Daoy (cell line): Measurements from ENCODE around the gene PRPF4. TPM values are rescaled to one million over a fixed set of nuclear protein-coding genes. Genes with fewer than 3 reads are reported as not detected.
"Not testable (repeated sequence)": the region's sequence is repeated elsewhere in the genome, so short reads cannot be mapped to it uniquely, and the experiment has no call there.

Experiments used
- DNase-seq: peaks from one replicate; pipeline ENCODE4 v3.0.0-alpha.2; 2015; ENCODE audit warnings: low read depth
- total RNA-seq: library from RNA; depleted of rRNA; stranded (reverse); fragments of >200 nt; shearing (Covaris generic); gene quantifications from 2 replicates; pipeline ENCODE4 v1.2.3, GENCODE V29; 2014

PRPF4 gene
- total RNA-seq, 1 experiment from 2014 or later = 116 TPM

GRCh38 chr9:113267911-113268566 is 7.4 kb upstream of the PRPF4 start:
- no peak for DNase-seq

- DNase-seq = no peak
These were observed 6.1 kb upstream of the PRPF4 start for GRCh38 chr9:113269355-113269754.

- no peak for DNase-seq
These were observed 5.6 kb upstream of the PRPF4 start for GRCh38 chr9:113269871-113270270.

DNA sequence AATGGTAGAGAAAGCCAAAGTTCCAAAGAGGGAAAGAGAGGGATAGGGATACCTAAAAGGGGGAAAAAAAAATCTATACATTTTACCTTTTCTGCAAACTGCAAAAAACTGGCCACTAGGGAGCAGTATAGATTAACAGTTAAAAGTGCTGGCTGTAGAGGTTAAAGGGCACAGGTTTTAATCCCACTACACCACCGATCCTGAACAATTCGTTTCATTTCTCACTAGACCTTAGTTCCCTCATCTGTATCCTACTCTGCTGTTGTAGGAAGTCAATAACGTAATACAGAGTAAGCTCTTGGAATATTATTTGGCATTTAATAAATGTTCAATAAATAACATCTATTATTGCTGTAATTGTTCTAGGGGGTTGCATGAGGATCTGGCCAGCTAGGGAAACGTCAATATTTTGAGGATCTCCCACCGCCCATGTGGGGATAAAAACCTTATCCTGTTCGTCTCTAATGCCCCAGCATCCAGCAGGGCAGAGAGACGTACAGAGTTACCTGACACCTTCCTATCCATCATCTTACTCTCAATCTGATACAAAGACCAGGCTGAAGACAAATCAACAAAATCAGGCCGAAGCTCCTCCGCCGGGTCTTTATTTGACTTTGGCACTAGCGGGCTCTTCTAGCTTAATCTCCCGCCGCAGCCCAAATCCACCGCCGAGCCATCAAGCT is 843 bp upstream of the PRPF4 start:
- peak; percentile 64 for DNase-seq

- no peak for DNase-seq
These were observed 3.4 kb downstream of the PRPF4 start for GRCh38 chr9:113278840-113279239.

DNA sequence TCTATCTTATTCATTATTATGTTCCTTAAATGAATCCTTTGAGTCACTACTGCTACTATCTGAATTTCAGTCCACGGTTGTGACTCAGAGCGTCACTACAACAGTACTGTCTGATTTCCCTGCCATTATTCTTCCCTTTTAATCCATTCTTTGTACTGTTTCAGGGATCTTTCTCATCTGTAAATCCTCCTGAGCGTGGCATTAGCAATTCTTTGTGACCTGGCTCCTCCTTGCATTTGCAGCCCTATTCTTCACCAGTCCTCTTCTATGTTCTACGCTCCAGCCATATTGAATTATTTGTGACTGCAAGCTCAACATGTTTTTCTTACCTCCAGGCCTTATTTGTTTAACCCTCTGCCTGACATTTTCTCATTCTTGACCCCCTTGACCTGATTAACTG is 5.9 kb downstream of the PRPF4 start:
- DNase-seq = no peak

- DNase-seq = no peak
These were observed 13.6 kb downstream of the PRPF4 start for GRCh38 chr9:113289091-113289490.

DNA sequence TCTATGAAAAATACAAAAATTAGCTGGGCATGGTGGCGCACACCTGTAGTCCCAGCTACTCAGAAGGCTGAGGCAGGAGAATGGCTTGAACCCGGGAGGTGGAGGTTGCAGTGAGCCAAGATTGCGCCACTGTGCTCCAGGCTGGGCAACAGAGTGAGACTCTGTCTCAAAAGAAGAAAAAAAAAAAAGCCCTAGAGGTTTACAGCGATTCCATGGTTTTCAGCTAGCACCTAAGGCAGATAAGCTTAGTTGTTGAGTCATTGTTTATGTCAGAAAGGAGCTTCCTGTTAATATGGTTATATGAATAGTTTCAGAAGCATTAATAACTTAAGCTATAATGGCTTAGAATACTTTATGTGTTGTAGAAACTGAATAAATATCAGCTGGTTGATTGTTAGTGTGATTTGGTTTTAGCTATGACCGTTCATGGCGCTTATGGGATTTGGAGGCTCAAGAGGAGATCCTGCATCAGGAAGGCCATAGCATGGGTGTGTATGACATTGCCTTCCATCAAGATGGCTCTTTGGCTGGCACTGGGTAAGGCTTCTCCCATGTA is 14.7 kb downstream of the PRPF4 start:
- no peak for DNase-seq

DNA sequence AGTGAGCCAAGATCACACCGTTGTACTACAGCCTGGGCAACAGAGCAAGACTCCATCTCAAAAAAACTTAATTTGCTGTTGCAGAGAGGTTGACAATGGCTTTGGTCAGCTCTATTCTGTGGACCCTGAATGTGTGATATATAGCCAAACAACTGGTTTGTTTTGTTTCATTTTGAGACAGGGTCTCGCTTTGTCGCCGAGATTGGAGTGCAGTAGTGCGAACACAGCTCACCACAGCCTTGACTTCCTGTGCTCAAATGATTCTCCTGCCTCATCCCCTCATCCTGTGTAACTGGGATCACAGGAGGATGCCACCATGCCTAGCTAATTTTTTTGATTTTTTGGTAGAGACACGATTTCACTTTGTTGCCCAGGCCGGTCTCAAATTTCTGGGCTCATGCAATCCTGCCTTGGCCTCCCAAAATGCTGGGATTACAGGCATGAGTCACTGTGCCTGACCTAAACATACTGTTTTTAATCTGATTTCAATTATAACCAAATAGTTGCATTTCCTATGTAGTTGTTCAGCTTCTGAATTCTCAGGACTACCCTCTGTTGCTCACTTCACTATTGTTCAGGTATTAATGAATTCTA is 17.9 kb downstream of the PRPF4 start:
- no peak for DNase-seq

- not testable (repeated sequence) for DNase-seq
These were observed 20.8 kb downstream of the PRPF4 start for GRCh38 chr9:113296247-113296646.

DNA sequence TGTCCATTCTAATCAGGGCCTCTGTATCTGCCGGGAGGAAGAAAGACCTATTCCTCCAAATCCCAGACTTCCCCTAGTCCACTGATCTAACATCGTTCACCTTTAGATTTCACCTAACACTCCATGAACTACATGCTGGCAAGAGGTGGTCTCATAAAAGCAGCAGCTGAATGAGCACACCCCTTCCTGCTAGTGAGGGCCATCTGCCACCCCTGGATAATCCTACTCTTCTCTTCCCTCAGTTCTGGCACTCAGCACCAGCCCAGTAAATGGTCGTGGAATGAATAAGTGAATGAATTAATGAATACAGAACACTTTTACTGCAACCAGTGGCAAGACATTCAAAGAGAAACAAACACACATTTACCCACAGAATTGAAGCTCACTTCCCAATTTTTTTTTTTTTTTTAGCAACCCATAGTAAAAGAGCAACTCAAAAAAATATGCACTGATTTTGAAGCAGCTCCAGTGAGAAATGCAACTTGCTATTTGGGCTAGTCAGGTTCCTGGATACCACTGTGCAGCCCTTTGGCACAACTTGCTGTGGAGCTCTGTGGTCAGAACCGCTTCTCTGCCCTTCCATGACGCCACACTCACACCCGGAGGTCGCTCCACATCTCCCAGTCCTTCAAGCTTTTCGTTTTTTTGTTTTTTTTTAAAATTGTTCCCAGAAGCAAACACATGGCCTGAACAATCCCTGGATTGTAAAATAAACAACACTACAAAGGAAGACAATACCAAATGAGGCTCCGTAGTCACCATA is 21.5 kb downstream of the PRPF4 start:
- DNase-seq = no peak

- DNase-seq = no peak
These were observed 22.9 kb downstream of the PRPF4 start for GRCh38 chr9:113298311-113298710.

DNA sequence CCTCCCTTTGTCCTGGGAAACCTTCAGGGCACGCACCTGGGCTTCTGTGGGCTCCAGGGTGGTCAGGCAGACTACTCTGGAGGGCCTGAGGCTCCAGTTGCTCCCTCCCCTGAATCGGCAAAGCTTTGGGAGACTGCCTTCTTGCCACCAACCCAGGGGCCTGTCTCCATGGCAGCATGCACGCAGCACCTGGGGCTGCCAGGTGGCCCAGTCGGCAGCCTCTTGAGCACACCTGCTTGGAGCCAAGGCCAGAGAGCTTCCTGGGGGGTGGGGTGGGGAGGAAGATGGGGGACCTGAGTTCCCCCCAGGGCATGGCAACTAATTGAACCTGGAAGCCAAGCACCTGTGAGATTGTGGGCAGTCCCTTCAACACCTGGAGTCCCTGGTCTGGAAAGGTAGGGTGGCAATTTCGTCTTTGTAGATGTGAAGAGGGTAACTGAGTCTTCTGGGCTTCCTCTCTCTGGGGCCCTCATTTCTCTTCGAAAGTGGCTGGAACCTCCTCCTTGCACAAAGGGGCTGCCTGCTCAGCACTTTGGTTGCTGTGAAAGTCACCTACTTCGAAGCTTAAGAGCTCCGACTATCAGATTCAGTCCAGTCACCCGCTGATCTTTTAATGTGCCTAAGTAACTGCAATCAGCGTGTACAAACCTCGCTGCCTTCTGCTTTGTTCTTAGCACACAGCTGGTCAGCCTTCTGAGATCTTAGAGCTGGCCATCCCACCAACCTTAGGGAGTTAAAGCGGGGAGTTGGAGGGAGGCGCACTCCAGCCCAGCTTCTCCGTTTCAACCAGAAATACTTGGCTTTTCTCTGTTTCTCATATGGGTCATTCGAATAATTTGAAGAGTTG is 23.7 kb downstream of the PRPF4 start:
- no peak for DNase-seq

GRCh38 chr9:113299800-113300292 is 24.4 kb downstream of the PRPF4 start:
- peak; percentile 58 for DNase-seq

GRCh38 chr9:113301548-113301947 is 26.1 kb downstream of the PRPF4 start:
- DNase-seq = no peak

GRCh38 chr9:113302792-113303418 is 27.4 kb downstream of the PRPF4 start, which contains the start of gene RNF183:
Gene RNF183, minus strand, starts transcription at chr9:113303376. Its CDS starts 5,192 bp downstream, at chr9:113298184.
- no peak for DNase-seq

- no peak for DNase-seq
These were observed 31.1 kb downstream of the PRPF4 start for GRCh38 chr9:113306566-113306965.

DNA sequence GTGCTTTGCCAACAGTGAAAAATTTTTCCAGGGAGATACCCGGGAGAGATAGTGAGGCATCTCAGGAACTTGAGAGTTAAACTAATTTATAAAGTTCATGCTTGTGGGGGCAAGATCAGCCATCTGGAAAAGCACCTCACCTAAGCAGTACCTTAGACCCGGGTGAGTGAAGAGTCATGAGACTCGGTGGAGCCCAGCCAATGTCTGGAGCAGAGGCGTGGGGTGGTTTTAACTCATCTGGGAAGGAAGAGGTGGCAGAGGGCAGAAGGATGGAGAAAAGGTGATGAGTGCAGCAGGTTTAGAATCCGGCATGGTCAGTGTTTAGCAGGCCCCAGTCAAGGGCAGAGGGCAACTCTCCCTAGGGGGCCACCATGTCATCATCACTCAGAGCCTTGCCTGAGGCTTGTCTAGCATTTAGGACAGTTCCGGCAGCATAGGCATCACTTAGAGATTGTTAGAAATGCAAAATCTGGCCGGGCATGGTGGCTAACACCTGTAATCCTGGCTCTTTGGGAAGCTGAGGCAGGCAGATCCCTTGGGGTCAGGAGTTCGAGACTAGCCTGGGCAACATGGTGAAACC is 32.0 kb downstream of the PRPF4 start:
- DNase-seq = no peak

DNA sequence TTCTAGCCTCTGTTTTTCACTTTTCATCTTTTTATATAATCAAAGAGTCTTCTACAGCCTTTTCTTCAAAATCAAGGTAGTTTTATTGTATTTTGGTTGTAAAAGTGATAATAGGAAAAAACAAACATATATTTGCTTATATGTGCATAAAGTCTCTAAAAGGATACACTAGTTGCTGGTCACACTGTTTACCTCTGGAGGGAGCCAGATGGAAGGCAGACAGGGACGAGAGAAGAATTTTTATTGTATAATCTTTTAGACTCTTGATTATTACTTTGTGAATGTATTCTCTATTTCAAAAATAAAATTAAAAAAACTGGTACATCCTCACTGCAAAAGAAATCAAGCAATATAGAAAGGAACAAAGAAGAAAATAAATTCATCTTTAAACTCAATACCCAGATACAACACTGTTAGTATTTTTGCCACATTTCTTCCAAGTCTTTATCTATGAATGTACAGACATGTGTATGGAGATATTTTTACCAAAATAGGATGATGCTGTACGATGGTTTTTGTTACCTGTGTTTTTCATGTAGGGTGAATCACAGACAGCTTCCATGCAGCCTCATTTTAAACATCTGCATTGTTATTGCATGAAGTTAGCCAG is 33.9 kb downstream of the PRPF4 start:
- DNase-seq = peak; percentile 47

GRCh38 chr9:113310538-113310937 is 35.1 kb downstream of the PRPF4 start:
- DNase-seq = no peak
